GM23338 (cell line): ENCODE data around the gene RIMS1. TPM values are rescaled to one million over a fixed set of nuclear protein-coding genes. Genes with fewer than 3 reads are reported as not detected.

Source experiments
- ATAC-seq: fragments of 200-7000 bp; cut with Tn5 transposase; 3 replicates; pipeline ENCODE4 v1.9.1; 2020
- DNase-seq: peaks from one replicate; pipeline ENCODE4 v3.0.0-alpha.2; 2015; ENCODE audit warnings: low spot score
- H2AFZ ChIP-seq: fragments of 200-600 bp; sonication (generic); 2 replicates; pipeline ENCODE4 v1.8.0; 2016; ENCODE audit warnings: antibody characterized with exemption, mild to moderate bottlenecking, moderate library complexity
- H3F3A ChIP-seq: fragments of 200-600 bp; sonication (generic); replicated peaks from 2 replicates; pipeline ENCODE4 v1.8.0; 2017; ENCODE audit warnings: antibody characterized with exemption, mixed run types, low read depth
- H3K27ac ChIP-seq: fragments of 200-600 bp; sonication (generic); 2 replicates; pipeline ENCODE4 v1.6.1; 2016; ENCODE audit warnings: low read depth
- H3K27me3 ChIP-seq: fragments of 200-600 bp; sonication (generic); 2 replicates; pipeline ENCODE4 v1.8.0; 2016; ENCODE audit warnings: mild to moderate bottlenecking, mixed run types, moderate library complexity; ENCODE audit not compliant: insufficient read depth
- H3K36me3 ChIP-seq: fragments of 200-600 bp; sonication (generic); 2 replicates; pipeline ENCODE4 v1.8.0; 2016; ENCODE audit warnings: mild to moderate bottlenecking; ENCODE audit not compliant: insufficient read depth
- H3K4me1 ChIP-seq: fragments of 200-600 bp; sonication (generic); 2 replicates; pipeline ENCODE4 v1.8.0; 2016; ENCODE audit warnings: mild to moderate bottlenecking, moderate library complexity; ENCODE audit not compliant: insufficient read depth
- H3K4me2 ChIP-seq: fragments of 200-600 bp; sonication (generic); 2 replicates; pipeline ENCODE4 v1.7.1; 2017; ENCODE audit warnings: mixed run types
- H3K4me3 ChIP-seq: fragments of 200-600 bp; sonication (generic); 2 replicates; pipeline ENCODE4 v1.6.1; 2016; ENCODE audit warnings: mixed run types
- H3K79me2 ChIP-seq: fragments of 200-600 bp; sonication (generic); replicated peaks from 2 replicates; pipeline ENCODE4 v1.8.0; 2017; ENCODE audit warnings: mild to moderate bottlenecking; ENCODE audit not compliant: insufficient read depth
- H3K9me2 ChIP-seq: fragments of 200-600 bp; sonication (generic); 2 replicates; pipeline ENCODE4 v1.8.0; 2017; ENCODE audit not compliant: insufficient read depth
- H4K20me1 ChIP-seq: fragments of 200-600 bp; sonication (generic); replicated peaks from 2 replicates; pipeline ENCODE4 v1.8.0; 2017; ENCODE audit warnings: mild to moderate bottlenecking; ENCODE audit not compliant: insufficient read depth
- H3K27ac Mint-ChIP-seq: 2 replicates; pipeline ENCODE4 v1.8.0; 2020; ENCODE audit warnings: inconsistent platforms, mild to moderate bottlenecking, moderate library complexity, mixed read lengths
- H3K27me3 Mint-ChIP-seq: 3 replicates; pipeline ENCODE4 v1.8.0; 2022; ENCODE audit warnings: low read depth, mild to moderate bottlenecking, moderate library complexity, mixed read lengths, inconsistent platforms; ENCODE audit not compliant: insufficient read depth, poor library complexity
- H3K36me3 Mint-ChIP-seq: 3 replicates; pipeline ENCODE4 v1.8.0; 2021; ENCODE audit warnings: low read depth, mild to moderate bottlenecking, inconsistent platforms, moderate library complexity, mixed read lengths
- H3K4me1 Mint-ChIP-seq: 3 replicates; pipeline ENCODE4 v1.8.0; 2020; ENCODE audit warnings: mild to moderate bottlenecking, inconsistent platforms, mixed read lengths
- H3K4me3 Mint-ChIP-seq: 3 replicates; pipeline ENCODE4 v1.8.0; 2021; ENCODE audit warnings: moderate library complexity, mild to moderate bottlenecking, inconsistent platforms, mixed read lengths
- H3K9me3 Mint-ChIP-seq: 3 replicates; pipeline ENCODE4 v1.8.0; 2020; ENCODE audit warnings: moderate library complexity, mild to moderate bottlenecking, inconsistent platforms, mixed read lengths
- CREB1 ChIP-seq: fragments of 250-450 bp; sonication (Bioruptor Pico); IDR thresholded peaks from 2 replicates; pipeline ENCODE4 v1.5.0; 2020; ENCODE audit warnings: low read depth, mild to moderate bottlenecking, moderate library complexity
- EZH2 ChIP-seq: fragments of 200-600 bp; sonication (generic); IDR thresholded peaks from one replicate; pipeline ENCODE4 v1.8.0; 2017; ENCODE audit warnings: antibody characterized with exemption, mild to moderate bottlenecking, low read depth; ENCODE audit not compliant: unreplicated experiment
- EZH2phosphoT487 ChIP-seq: fragments of 200-600 bp; sonication (generic); IDR thresholded peaks from one replicate; pipeline ENCODE4 v1.8.1; 2018; ENCODE audit warnings: antibody characterized with exemption; ENCODE audit not compliant: unreplicated experiment
- JUNB ChIP-seq: IDR thresholded peaks from one replicate; pipeline ENCODE4 v1.6.1; 2016; ENCODE audit warnings: antibody characterized with exemption; ENCODE audit not compliant: unreplicated experiment
- NANOG ChIP-seq: IDR thresholded peaks from 2 replicates; pipeline ENCODE4 v1.6.1; 2016; ENCODE audit warnings: antibody characterized with exemption, borderline replicate concordance
- POLR2AphosphoS5 ChIP-seq: IDR thresholded peaks from 2 replicates; pipeline ENCODE4 v1.6.1; 2016; ENCODE audit warnings: antibody characterized with exemption, low read depth
- STAT1 ChIP-seq: IDR thresholded peaks from one replicate; pipeline ENCODE4 v1.6.1; 2016; ENCODE audit warnings: antibody characterized with exemption; ENCODE audit not compliant: unreplicated experiment
- ZNF114 ChIP-seq: fragments of 250-450 bp; sonication (Bioruptor Pico); IDR thresholded peaks from 2 replicates; pipeline ENCODE4 v1.5.0; 2020; ENCODE audit warnings: mild to moderate bottlenecking, moderate library complexity
- ZNF331 ChIP-seq: fragments of 250-450 bp; sonication (Bioruptor Pico); IDR thresholded peaks from 2 replicates; pipeline ENCODE4 v1.5.0; 2020; ENCODE audit warnings: low read depth, mild to moderate bottlenecking, moderate library complexity
- polyA plus RNA-seq: library from polyadenylated mRNA; unstranded; fragments of >200 nt; fragmentation: Nextera tagmentation; extraction: Ambion mirVana; gene quantifications from 2 replicates; pipeline ENCODE4 v1.2.1, GENCODE V29; 2016
- total RNA-seq: library from RNA; depleted of rRNA; stranded (reverse); fragments of >200 nt; shearing (Covaris generic); gene quantifications from 2 replicates; pipeline ENCODE4 v1.2.3, GENCODE V29; 2014
- TF ChIP-seq, protein P1 (sequence below), 2 experiments: fragments of 200-600 bp in 1 of 2; sonication (generic) in 1 of 2; conservative IDR thresholded peaks; 2 replicates each; pipeline versions ENCODE4 v1.5.1 to v1.6.1; 2016 to 2017; ENCODE audit warnings: antibody characterized with exemption in 2 of 2, low read depth in 2 of 2, mild to moderate bottlenecking in 2 of 2, moderate library complexity in 1 of 2

Gene RIMS1
- total and polyA plus RNA-seq, 2 experiments from 2014 or later, result 0.89 to 4.0 TPM

DNA sequence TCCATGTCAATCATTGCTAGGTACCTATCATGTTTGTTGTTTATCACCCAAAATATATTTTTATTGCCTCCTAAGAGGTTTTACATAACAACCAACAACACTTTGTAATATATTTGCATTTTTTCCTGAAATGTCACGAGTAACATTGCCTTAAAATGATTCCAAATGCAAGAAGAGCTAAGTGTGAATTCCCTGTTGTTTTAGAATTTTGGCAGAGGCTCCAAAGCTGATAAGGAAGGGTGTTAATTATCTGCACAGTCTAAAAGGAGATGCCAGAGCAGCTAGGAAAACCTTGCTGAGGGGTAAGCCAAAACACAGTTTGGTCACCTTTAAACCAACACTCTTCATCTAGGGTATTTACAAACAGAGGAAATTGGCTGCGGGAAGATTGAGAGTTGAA, 533.6 kb downstream of the RIMS1 start:
- H4K20me1 ChIP-seq, result no peaks in the 10 kb centered on the region
- no peak overlapping the region for H3K27ac ChIP-seq
- H3K4me2 ChIP-seq, result no peak overlapping the region
- 0 out of 2 replicates have a peak overlapping the region, but pooled peaks have one; percentile 3 for H2AFZ ChIP-seq
- H3K4me3 ChIP-seq, result no peak overlapping the region
- no peaks in the 10 kb centered on the region for H3F3A ChIP-seq
- H3K9me3 Mint-ChIP-seq, result no peaks in the 10 kb centered on the region
- DNase-seq (no peak), ATAC-seq (no peak)
- H3K27ac Mint-ChIP-seq, result peak overlapping the region; percentile 6; the same call in 1 of the 2 replicates
- no peak overlapping the region for H3K4me3 Mint-ChIP-seq
- H3K79me2 ChIP-seq, result no peaks in the 10 kb centered on the region
- 0 out of 2 replicates have a peak, but pooled peaks cover 3% of the 10 kb centered on the region for H3K4me1 ChIP-seq
- no peaks in the 10 kb centered on the region for H3K36me3 Mint-ChIP-seq
- no peaks in the 10 kb centered on the region for H3K36me3 ChIP-seq
- no peaks in the 10 kb centered on the region for H3K27me3 ChIP-seq
- H3K4me1 Mint-ChIP-seq, result peaks cover 25% of the 10 kb centered on the region
- TF ChIP-seq, protein P1, sequence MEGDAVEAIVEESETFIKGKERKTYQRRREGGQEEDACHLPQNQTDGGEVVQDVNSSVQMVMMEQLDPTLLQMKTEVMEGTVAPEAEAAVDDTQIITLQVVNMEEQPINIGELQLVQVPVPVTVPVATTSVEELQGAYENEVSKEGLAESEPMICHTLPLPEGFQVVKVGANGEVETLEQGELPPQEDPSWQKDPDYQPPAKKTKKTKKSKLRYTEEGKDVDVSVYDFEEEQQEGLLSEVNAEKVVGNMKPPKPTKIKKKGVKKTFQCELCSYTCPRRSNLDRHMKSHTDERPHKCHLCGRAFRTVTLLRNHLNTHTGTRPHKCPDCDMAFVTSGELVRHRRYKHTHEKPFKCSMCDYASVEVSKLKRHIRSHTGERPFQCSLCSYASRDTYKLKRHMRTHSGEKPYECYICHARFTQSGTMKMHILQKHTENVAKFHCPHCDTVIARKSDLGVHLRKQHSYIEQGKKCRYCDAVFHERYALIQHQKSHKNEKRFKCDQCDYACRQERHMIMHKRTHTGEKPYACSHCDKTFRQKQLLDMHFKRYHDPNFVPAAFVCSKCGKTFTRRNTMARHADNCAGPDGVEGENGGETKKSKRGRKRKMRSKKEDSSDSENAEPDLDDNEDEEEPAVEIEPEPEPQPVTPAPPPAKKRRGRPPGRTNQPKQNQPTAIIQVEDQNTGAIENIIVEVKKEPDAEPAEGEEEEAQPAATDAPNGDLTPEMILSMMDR (conservative IDR thresholded peaks at IDR 0.05; ENCODE audit: low read depth in 2 of 2), result no peak
- TF ChIP-seq EZH2phosphoT487 (no peak), ZNF331 (CRISPR knock-in tag) (no peak), STAT1 (no peak), CREB1 (CRISPR knock-in tag) (no peak), POLR2AphosphoS5 (no peak), JUNB (no peak), ZNF114 (CRISPR knock-in tag) (no peak), EZH2 (no peak)
- H3K27me3 Mint-ChIP-seq, result no peaks in the 10 kb centered on the region
- no peaks in the 10 kb centered on the region for H3K9me2 ChIP-seq

DNA sequence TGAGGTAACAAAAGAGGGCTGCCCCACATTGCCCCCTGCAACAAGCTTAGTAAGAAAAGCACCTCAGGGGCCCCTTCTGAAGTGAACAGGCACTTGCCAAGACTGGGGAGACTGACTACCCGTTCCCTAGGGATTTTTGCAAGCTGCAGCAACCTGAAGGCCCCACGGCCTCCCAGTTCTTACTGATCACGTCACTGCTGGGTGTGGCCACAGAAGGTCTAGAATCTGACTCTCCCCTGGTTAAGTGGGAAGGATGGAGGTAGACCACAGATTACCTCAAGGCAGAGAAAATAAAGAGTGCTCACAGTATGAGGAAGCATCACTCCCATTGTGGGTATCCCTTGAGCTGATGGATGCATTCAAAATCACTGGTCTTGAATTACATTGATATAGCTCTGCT, 534.1 kb downstream of the RIMS1 start:
- Mint-ChIP-seq H3K4me3 (no peak overlapping the region), H3K27me3 (no peaks in the 10 kb centered on the region), H3K27ac (peak overlapping the region; percentile 6; the same call in 1 of the 2 replicates), H3K4me1 (peaks cover 25% of the 10 kb centered on the region), H3K36me3 (no peaks in the 10 kb centered on the region), H3K9me3 (no peaks in the 10 kb centered on the region)
- no peak for ATAC-seq
- no peak overlapping the region for H3K27ac ChIP-seq
- DNase-seq, result no peak
- TF ChIP-seq STAT1 (no peak), NANOG (no peak), EZH2 (no peak), EZH2phosphoT487 (no peak)
- H3K36me3 ChIP-seq, result no peaks in the 10 kb centered on the region
- no peaks in the 10 kb centered on the region for H3F3A ChIP-seq
- no peaks in the 10 kb centered on the region for H4K20me1 ChIP-seq
- 0 out of 2 replicates have a peak overlapping the region, but pooled peaks have one; percentile 11 for H2AFZ ChIP-seq
- H3K4me2 ChIP-seq, result no peak overlapping the region
- no peaks in the 10 kb centered on the region for H3K27me3 ChIP-seq
- H3K4me3 ChIP-seq, result no peak overlapping the region
- 0 out of 2 replicates have a peak, but pooled peaks cover 3% of the 10 kb centered on the region for H3K4me1 ChIP-seq
- no peaks in the 10 kb centered on the region for H3K9me2 ChIP-seq
- no peaks in the 10 kb centered on the region for H3K79me2 ChIP-seq
